Adrenal gland (tissue), 12 donors: ENCODE results near the gene NUP133. TPM values are rescaled to one million over a fixed set of nuclear protein-coding genes. Genes with fewer than 3 reads are reported as not detected.

Experiments
- DNase-seq, 7 donors: peaks; one replicate each; pipeline ENCODE4 v3.0.0-alpha.2; 2019 to 2020
- H3K27ac ChIP-seq, 5 donors: fragments of 200-600 bp; sonication (generic) in 4 of 5; 1 replicate in 3 of 5; 2 replicates in 2 of 5; pipeline versions ENCODE4 v1.5.1 to v1.8.0; 2016 to 2020; ENCODE audit warnings: mild to moderate bottlenecking in 1 of 5
- H3K27me3 ChIP-seq: fragments of 200-600 bp; 2 replicates; pipeline ENCODE4 v1.8.0; 2021
- H3K36me3 ChIP-seq, 2 donors: fragments of 200-600 bp; replicated peaks in 1 of 2; 1 replicate in 1 of 2; 2 replicates in 1 of 2; pipeline versions ENCODE4 v1.5.1 to v1.8.0; 2018 to 2022
- H3K4me1 ChIP-seq, 2 donors: fragments of 200-600 bp; replicated peaks in 1 of 2; 1 replicate in 1 of 2; 2 replicates in 1 of 2; pipeline versions ENCODE4 v1.5.1 to v1.8.0; 2018 to 2021
- H3K4me3 ChIP-seq, 4 donors: fragments of 200-600 bp; sonication (generic) in 3 of 4; one replicate each; pipeline ENCODE4 v1.5.1; 2016 to 2018
- H3K9me3 ChIP-seq, 3 donors: fragments of 200-600 bp; sonication (generic) in 1 of 3; replicated peaks in 1 of 3; 1 replicate in 2 of 3; 2 replicates in 1 of 3; pipeline versions ENCODE4 v1.5.1 to v1.8.0; 2016 to 2021
- CTCF ChIP-seq, 6 experiments: fragments of 450-650 bp in 4 of 6; fragments of 200-600 bp in 2 of 6; sonication (generic) in 1 of 6; IDR thresholded peaks; 1 replicate in 5 of 6; 2 replicates in 1 of 6; pipeline versions ENCODE4 v1.5.1 to v1.8.0; 2016 to 2021; ENCODE audit warnings: antibody characterized with exemption in 6 of 6, mild to moderate bottlenecking in 2 of 6, moderate library complexity in 1 of 6
- POLR2A ChIP-seq, 2 donors: fragments of 450-650 bp; IDR thresholded peaks; one replicate each; pipeline ENCODE4 v1.6.1; 2017; ENCODE audit warnings: antibody characterized with exemption in 2 of 2, mild to moderate bottlenecking in 2 of 2, moderate library complexity in 1 of 2
- WGBS, 4 donors: extraction: QIAGEN DNeasy Blood & Tissue Kit in 2 of 4; methylation state at CpG; one replicate each; pipeline versions ENCODE4 v1.1.5 to v1.1.7; 2013 to 2017; 5-methylcytosine and 5-hydroxymethylcytosine counted together
- intact Hi-C, 2 donors: fragments of 100-400 bp; cut with DNase I; formaldehyde crosslinking; loops; one replicate each; pipeline versions ENCODE4 v1.14.1 to v1.15.0; 2022 to 2023
- polyA plus RNA-seq, 3 donors: library from polyadenylated mRNA; stranded (reverse); fragments of 200-250 nt in 2 of 3; fragments of 350-450 nt in 1 of 3; fragmentation: Illumina TruSeq in 1 of 3; extraction: RNeasy Lipid Tissue Mini Kit (QIAGEN cat#74804) in 1 of 3; gene quantifications; one replicate each; pipeline ENCODE4 v1.2.3, GENCODE V29; 2013 to 2014
- total RNA-seq, 9 donors: library from RNA; depleted of rRNA in 4 of 9; stranded (reverse); fragments of >200 nt in 4 of 9; fragments of 120-200 nt in 1 of 9; fragmentation: NEBNext Ultra II Directional in 1 of 9; extraction: Animal tissue kit (Norgen Biotek cat#: 25700) in 1 of 9; gene quantifications; one replicate each; pipeline versions ENCODE4 v1.1.0 to v1.2.4, GENCODE V29; 2013 to 2023
- donor health status: healthy with polysubstance abuse.
- donor health status: Bipolar disorder and iron deficiency.
- donor health status: DM: yes; HTN: yes; CAD: no.
- donor health status: DM: no; HTN: no; CAD: no.
- donor health status: DM: no; HTN: no; CAD: no.
- donor health status: DM: yes; HTN: yes; CAD: no.

NUP133 gene
- total and polyA plus RNA-seq, 12 donors, result 9.8 to 48.5 (median 31.9) TPM

DNA sequence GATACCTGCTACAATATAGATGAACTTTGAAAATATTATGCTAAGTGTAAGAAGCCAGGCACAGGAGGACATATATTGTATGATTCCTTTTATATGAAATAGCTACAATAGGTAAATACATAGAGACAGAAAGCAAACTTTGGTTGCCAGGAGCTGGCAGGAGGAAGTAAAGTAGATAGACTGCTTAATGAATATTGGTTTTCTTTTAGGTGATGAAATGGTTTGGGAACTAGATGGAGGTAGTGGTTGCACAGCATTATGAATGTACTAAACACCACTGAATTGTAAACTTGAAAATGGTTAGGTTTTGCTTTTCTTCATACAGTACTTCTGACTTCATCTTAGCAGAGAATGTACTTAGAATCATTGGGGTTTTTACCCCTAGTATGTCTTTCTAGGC, 28.8 kb upstream of the NUP133 start:
- Histone ChIP-seq H3K4me3 (no peak overlapping the region), H3K27ac (no peak overlapping the region), H3K36me3 (peaks cover 0 to 62% of the 10 kb centered on the region in 2 donors), H3K9me3 (no peaks in the 10 kb centered on the region), H3K27me3 (no peaks in the 10 kb centered on the region), H3K4me1 (no peaks in the 10 kb centered on the region)
- intact Hi-C loops, result no loop called here
- TF ChIP-seq CTCF (IDR thresholded peaks at IDR 0.05) (no peak), POLR2A (IDR thresholded peaks at IDR 0.05) (no peak)
- DNase-seq, result peak in 1 of 7 donors; percentile 2

DNA sequence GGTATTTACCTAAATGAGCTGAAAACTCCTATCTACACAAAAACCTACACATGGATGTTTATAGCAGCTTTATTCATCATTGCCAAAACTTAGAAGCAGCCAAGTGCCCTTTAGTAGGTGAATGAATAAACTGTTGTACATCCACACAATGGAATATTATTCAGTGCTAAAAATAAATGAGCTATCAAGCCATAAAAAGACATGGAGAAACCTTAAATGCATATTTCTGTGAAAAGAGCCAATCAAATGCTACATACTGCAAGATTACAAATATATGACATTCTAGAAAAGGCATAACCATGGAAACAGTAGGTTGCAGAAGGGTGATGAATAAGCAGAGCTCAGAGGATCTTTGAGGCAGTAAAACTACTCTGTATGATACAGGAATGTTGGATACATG, 27.1 kb upstream of the NUP133 start:
- Histone ChIP-seq H3K4me3 (no peak overlapping the region), H3K4me1 (no peaks in the 10 kb centered on the region), H3K9me3 (no peaks in the 10 kb centered on the region), H3K27ac (no peak overlapping the region), H3K36me3 (peaks cover 0 to 56% of the 10 kb centered on the region in 2 donors), H3K27me3 (no peaks in the 10 kb centered on the region)
- DNase-seq, result no peak
- intact Hi-C loops, result no loop called here
- no peak for TF ChIP-seq CTCF (IDR thresholded peaks at IDR 0.05)
- TF ChIP-seq POLR2A (IDR thresholded peaks at IDR 0.05), result no peak

DNA sequence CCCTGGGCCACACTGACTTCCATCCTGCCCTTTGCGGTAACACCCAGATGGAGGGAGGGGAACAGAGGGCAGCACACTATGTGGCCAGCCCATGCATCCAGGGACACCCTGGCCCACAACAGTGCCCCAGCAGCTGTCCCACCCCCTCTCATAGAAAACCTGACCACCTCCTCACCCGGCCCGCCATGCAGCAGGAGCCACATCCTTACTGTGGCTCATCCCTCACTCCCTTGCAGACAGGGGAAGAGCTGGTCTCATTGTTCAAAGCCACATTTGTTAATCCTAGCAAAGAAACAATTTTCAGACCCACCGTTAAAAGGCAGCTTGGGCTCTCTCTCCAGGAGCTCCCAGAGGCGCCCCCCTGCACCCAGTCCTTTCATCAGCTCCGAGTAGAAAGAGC, 23.2 kb upstream of the NUP133 start:
- H3K27me3 ChIP-seq, result no peaks in the 10 kb centered on the region
- DNase-seq, result peak in 1 of 7 donors; percentile 10
- peaks cover 0 to 53% of the 10 kb centered on the region in 2 donors for H3K36me3 ChIP-seq
- no peaks in the 10 kb centered on the region for H3K9me3 ChIP-seq
- H3K27ac ChIP-seq, result no peak overlapping the region
- no peaks in the 10 kb centered on the region for H3K4me1 ChIP-seq
- intact Hi-C loops, result no loop called here
- WGBS, 4 donors, result 94 to 96% (median 95%) methylated on average over 6 of the region's 6 CpGs
- no peak overlapping the region for H3K4me3 ChIP-seq
- TF ChIP-seq CTCF (IDR thresholded peaks at IDR 0.05) (no peak), POLR2A (IDR thresholded peaks at IDR 0.05) (no peak)

GRCh38 chr1:229529639-229530038, 21.5 kb upstream of the NUP133 start:
- H3K4me1 ChIP-seq, result no peaks in the 10 kb centered on the region
- intact Hi-C loops, result no loop called here
- no peaks in the 10 kb centered on the region for H3K9me3 ChIP-seq
- peak in 1 of 7 donors; percentile 11 for DNase-seq
- H3K27me3 ChIP-seq, result no peaks in the 10 kb centered on the region
- no peak overlapping the region for H3K4me3 ChIP-seq
- 93 to 98% (median 96%) methylated on average over 6 to 7 of the region's 7 CpGs for WGBS, 4 donors
- TF ChIP-seq POLR2A (IDR thresholded peaks at IDR 0.05), result no peak
- TF ChIP-seq CTCF (IDR thresholded peaks at IDR 0.05), result no peak
- H3K36me3 ChIP-seq, result peaks cover 0 to 63% of the 10 kb centered on the region in 2 donors
- no peak overlapping the region for H3K27ac ChIP-seq
